ENCODE data around the gene SLC25A13. TPM values are rescaled to one million over a fixed set of nuclear protein-coding genes. Genes with fewer than 3 reads are reported as not detected.

The SLC25A13 gene
- total and polyA plus RNA-seq, 2 of the 13 experiments (the other 11 are each of a cell fraction or from before 2014, with no cell fraction given): 36.2 to 84.9 TPM

DNA sequence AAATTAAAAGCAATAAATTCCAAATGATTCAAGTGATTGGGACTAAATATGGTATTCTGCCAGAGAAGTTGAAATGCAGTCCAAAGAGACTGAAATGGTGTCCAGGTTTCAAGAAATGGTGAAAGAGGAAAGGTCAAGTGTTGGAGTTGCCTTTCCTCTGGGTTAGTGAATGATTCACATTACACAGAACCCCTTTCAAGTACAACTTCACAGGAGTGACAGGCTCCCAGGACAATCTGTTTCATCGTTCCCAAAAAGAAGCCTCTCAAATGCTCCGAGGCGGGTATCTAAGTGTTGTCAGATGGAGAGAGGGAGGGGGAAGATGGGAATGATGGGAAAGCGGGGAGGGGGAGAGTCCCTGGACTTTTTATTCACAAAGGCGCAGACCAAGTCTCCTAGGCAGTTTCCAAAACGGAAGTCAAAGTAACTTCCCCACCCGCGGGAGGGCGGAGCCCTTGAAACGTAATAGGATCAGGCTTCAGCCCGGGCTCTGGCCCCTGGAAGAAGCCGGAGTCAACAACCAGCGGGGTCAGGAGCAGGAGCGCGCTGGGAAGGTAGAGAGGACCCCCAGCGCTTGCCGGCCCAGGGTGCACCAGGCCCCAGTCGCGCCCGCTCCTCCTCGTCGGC lies 754 bp downstream of the SLC25A13 start (continued):
- TF ChIP-seq KLF12 (CRISPR knock-in tag; IDR thresholded peaks at IDR 0.05; ENCODE audit: borderline replicate concordance) (peak; percentile 31; the same call in 1 of the 2 replicates), ZNF747 (CRISPR knock-in tag; IDR thresholded peaks at IDR 0.05; ENCODE audit: borderline replicate concordance) (no peak; the same call in 1 of the 2 replicates), ZNF12 (CRISPR knock-in tag; IDR thresholded peaks at IDR 0.05) (no peak), ZNF629 (CRISPR knock-in tag; conservative IDR thresholded peaks at IDR 0.05) (no peak), EED (CRISPR knock-in tag; IDR thresholded peaks at IDR 0.05) (no peak), RFX1 (IDR thresholded peaks at IDR 0.05) (no peak), RELA (CRISPR knock-in tag; IDR thresholded peaks at IDR 0.05) (no peak), ZFP36L1 (CRISPR knock-in tag; IDR thresholded peaks at IDR 0.05) (no peak), NFE2 (CRISPR knock-in tag; IDR thresholded peaks at IDR 0.05) (no peak), ZNF598 (CRISPR knock-in tag; IDR thresholded peaks at IDR 0.05; ENCODE audit: borderline replicate concordance) (no peak), ZNF614 (CRISPR knock-in tag; IDR thresholded peaks at IDR 0.05; ENCODE audit: borderline replicate concordance) (no peak), DMTF1 (CRISPR knock-in tag; IDR thresholded peaks at IDR 0.05) (no peak), STAT5B (CRISPR knock-in tag; IDR thresholded peaks at IDR 0.05) (no peak), MEIS2 (CRISPR knock-in tag; IDR thresholded peaks at IDR 0.05) (0 out of 2 replicates have a peak, but pooled peaks have one; percentile 46), ZNF556 (CRISPR knock-in tag; IDR thresholded peaks at IDR 0.05; ENCODE audit: borderline replicate concordance) (no peak), CREBL2 (CRISPR knock-in tag; IDR thresholded peaks at IDR 0.05; ENCODE audit: borderline replicate concordance) (no peak), ISL2 (CRISPR knock-in tag; IDR thresholded peaks at IDR 0.05) (no peak)
- TF ChIP-seq, protein P1, sequence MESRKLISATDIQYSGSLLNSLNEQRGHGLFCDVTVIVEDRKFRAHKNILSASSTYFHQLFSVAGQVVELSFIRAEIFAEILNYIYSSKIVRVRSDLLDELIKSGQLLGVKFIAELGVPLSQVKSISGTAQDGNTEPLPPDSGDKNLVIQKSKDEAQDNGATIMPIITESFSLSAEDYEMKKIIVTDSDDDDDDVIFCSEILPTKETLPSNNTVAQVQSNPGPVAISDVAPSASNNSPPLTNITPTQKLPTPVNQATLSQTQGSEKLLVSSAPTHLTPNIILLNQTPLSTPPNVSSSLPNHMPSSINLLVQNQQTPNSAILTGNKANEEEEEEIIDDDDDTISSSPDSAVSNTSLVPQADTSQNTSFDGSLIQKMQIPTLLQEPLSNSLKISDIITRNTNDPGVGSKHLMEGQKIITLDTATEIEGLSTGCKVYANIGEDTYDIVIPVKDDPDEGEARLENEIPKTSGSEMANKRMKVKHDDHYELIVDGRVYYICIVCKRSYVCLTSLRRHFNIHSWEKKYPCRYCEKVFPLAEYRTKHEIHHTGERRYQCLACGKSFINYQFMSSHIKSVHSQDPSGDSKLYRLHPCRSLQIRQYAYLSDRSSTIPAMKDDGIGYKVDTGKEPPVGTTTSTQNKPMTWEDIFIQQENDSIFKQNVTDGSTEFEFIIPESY (CRISPR knock-in tag; IDR thresholded peaks at IDR 0.05): no peak
- TF ChIP-seq, protein P2, sequence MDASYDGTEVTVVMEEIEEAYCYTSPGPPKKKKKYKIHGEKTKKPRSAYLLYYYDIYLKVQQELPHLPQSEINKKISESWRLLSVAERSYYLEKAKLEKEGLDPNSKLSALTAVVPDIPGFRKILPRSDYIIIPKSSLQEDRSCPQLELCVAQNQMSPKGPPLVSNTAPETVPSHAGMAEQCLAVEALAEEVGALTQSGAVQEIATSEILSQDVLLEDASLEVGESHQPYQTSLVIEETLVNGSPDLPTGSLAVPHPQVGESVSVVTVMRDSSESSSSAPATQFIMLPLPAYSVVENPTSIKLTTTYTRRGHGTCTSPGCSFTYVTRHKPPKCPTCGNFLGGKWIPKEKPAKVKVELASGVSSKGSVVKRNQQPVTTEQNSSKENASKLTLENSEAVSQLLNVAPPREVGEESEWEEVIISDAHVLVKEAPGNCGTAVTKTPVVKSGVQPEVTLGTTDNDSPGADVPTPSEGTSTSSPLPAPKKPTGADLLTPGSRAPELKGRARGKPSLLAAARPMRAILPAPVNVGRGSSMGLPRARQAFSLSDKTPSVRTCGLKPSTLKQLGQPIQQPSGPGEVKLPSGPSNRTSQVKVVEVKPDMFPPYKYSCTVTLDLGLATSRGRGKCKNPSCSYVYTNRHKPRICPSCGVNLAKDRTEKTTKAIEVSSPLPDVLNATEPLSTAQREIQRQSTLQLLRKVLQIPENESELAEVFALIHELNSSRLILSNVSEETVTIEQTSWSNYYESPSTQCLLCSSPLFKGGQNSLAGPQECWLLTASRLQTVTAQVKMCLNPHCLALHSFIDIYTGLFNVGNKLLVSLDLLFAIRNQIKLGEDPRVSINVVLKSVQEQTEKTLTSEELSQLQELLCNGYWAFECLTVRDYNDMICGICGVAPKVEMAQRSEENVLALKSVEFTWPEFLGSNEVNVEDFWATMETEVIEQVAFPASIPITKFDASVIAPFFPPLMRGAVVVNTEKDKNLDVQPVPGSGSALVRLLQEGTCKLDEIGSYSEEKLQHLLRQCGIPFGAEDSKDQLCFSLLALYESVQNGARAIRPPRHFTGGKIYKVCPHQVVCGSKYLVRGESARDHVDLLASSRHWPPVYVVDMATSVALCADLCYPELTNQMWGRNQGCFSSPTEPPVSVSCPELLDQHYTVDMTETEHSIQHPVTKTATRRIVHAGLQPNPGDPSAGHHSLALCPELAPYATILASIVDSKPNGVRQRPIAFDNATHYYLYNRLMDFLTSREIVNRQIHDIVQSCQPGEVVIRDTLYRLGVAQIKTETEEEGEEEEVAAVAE (CRISPR knock-in tag; IDR thresholded peaks at IDR 0.05; ENCODE audit: borderline replicate concordance): no peak; the same call in 1 of the 2 replicates
- TF ChIP-seq, protein P3, sequence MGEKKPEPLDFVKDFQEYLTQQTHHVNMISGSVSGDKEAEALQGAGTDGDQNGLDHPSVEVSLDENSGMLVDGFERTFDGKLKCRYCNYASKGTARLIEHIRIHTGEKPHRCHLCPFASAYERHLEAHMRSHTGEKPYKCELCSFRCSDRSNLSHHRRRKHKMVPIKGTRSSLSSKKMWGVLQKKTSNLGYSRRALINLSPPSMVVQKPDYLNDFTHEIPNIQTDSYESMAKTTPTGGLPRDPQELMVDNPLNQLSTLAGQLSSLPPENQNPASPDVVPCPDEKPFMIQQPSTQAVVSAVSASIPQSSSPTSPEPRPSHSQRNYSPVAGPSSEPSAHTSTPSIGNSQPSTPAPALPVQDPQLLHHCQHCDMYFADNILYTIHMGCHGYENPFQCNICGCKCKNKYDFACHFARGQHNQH (CRISPR knock-in tag; IDR thresholded peaks at IDR 0.05): peak; percentile 68; the same call in 1 of the 2 replicates
